ENCODE results near the gene ERICH2.
A peak's percentile ranks its signal among the peaks of the same experiment; 100 is the strongest.

Gene ERICH2

GRCh38 chr2:170842785-170843184 lies 72.6 kb downstream of the ERICH2 start:
- no peak for TF ChIP-seq CTCF (IDR thresholded peaks at IDR 0.05; ENCODE audit: low read depth, low read length)
- peak in 1 of 2 donors; percentile 41 for DNase-seq (ENCODE audit: low read depth in 2 of 2)
- no peak overlapping the region for H3K4me3 ChIP-seq (replicated peaks in 1 of 2; ENCODE audit: low read depth in 2 of 2, low read length in 2 of 2)

GRCh38 chr2:170843656-170844055 lies 73.5 kb downstream of the ERICH2 start:
- TF ChIP-seq CTCF (IDR thresholded peaks at IDR 0.05; ENCODE audit: low read depth, low read length), result no peak
- no peak overlapping the region for H3K4me3 ChIP-seq (replicated peaks in 1 of 2; ENCODE audit: low read depth in 2 of 2, low read length in 2 of 2)
- peak; percentile 15 to 56 for DNase-seq (ENCODE audit: low read depth in 2 of 2)

- no peak for TF ChIP-seq CTCF (IDR thresholded peaks at IDR 0.05; ENCODE audit: low read depth, low read length)
- no peak for DNase-seq (ENCODE audit: low read depth in 2 of 2)
- H3K4me3 ChIP-seq (replicated peaks in 1 of 2; ENCODE audit: low read depth in 2 of 2, low read length in 2 of 2), result no peak overlapping the region
Observed at GRCh38 chr2:170845343-170845742, 75.2 kb downstream of the ERICH2 start.

GRCh38 chr2:170846314-170846713 lies 76.1 kb downstream of the ERICH2 start:
- DNase-seq (ENCODE audit: low read depth in 2 of 2), result no peak
- no peak overlapping the region for H3K4me3 ChIP-seq (replicated peaks in 1 of 2; ENCODE audit: low read depth in 2 of 2, low read length in 2 of 2)
- no peak for TF ChIP-seq CTCF (IDR thresholded peaks at IDR 0.05; ENCODE audit: low read depth, low read length)

GRCh38 chr2:170847716-170848115 lies 77.5 kb downstream of the ERICH2 start:
- no peak for DNase-seq (ENCODE audit: low read depth in 2 of 2)
- no peak overlapping the region for H3K4me3 ChIP-seq (replicated peaks in 1 of 2; ENCODE audit: low read depth in 2 of 2, low read length in 2 of 2)
- no peak for TF ChIP-seq CTCF (IDR thresholded peaks at IDR 0.05; ENCODE audit: low read depth, low read length)

All from cardiac fibroblast (primary cell).